Thoracic aorta (tissue), 2 donors: ENCODE results near the gene RAB44. TPM values are rescaled to one million over a fixed set of nuclear protein-coding genes. Genes with fewer than 3 reads are reported as not detected.
A peak's percentile ranks its signal among the peaks of the same experiment; 100 is the strongest.

Experiments used
- ATAC-seq: fragments of 150-250 bp; one replicate; pipeline ENCODE4 v1.8.0; 2017; ENCODE audit warnings: low read depth; ENCODE audit not compliant: insufficient number of reproducible peaks, low FRiP score
- DNase-seq: peaks from one replicate; pipeline ENCODE4 v3.0.0-alpha.2; 2020; ENCODE audit warnings: low spot score
- H3K27ac ChIP-seq, 2 donors: fragments of 200-600 bp; sonication (generic); 1 replicate in 1 of 2; 2 replicates in 1 of 2; pipeline ENCODE4 v1.5.1; 2016; ENCODE audit warnings: mild to moderate bottlenecking in 2 of 2, moderate library complexity in 2 of 2
- H3K27me3 ChIP-seq: fragments of 200-600 bp; sonication (generic); replicated peaks from 2 replicates; pipeline ENCODE4 v1.6.0; 2016; ENCODE audit warnings: mild to moderate bottlenecking; ENCODE audit not compliant: insufficient read depth
- H3K36me3 ChIP-seq: fragments of 200-600 bp; sonication (generic); one replicate; pipeline ENCODE4 v1.5.1; 2016
- H3K4me1 ChIP-seq, 2 donors: fragments of 200-600 bp; sonication (generic); 1 replicate in 1 of 2; 2 replicates in 1 of 2; pipeline versions ENCODE4 v1.5.1 to v1.6.0; 2016; ENCODE audit warnings: low read depth in 2 of 2, mild to moderate bottlenecking in 1 of 2; ENCODE audit not compliant: control insufficient read depth in 1 of 2
- H3K4me3 ChIP-seq: fragments of 200-600 bp; sonication (generic); 2 replicates; pipeline ENCODE4 v1.5.1; 2016; ENCODE audit warnings: mild to moderate bottlenecking
- H3K9me3 ChIP-seq: fragments of 200-600 bp; sonication (generic); 2 replicates; pipeline ENCODE4 v1.5.1; 2016
- CTCF ChIP-seq: fragments of 200-600 bp; sonication (generic); IDR thresholded peaks from one replicate; pipeline ENCODE4 v1.5.1; 2019; ENCODE audit warnings: antibody characterized with exemption
- total RNA-seq, 2 donors: library from RNA; depleted of rRNA; stranded (reverse); fragments of >200 nt; gene quantifications; one replicate each; pipeline versions ENCODE4 v1.1.0 to v1.2.3, GENCODE V29; 2016

The RAB44 gene
- total RNA-seq, 2 donors from 2014 or later: 0.27 TPM; not detected in 1

DNA sequence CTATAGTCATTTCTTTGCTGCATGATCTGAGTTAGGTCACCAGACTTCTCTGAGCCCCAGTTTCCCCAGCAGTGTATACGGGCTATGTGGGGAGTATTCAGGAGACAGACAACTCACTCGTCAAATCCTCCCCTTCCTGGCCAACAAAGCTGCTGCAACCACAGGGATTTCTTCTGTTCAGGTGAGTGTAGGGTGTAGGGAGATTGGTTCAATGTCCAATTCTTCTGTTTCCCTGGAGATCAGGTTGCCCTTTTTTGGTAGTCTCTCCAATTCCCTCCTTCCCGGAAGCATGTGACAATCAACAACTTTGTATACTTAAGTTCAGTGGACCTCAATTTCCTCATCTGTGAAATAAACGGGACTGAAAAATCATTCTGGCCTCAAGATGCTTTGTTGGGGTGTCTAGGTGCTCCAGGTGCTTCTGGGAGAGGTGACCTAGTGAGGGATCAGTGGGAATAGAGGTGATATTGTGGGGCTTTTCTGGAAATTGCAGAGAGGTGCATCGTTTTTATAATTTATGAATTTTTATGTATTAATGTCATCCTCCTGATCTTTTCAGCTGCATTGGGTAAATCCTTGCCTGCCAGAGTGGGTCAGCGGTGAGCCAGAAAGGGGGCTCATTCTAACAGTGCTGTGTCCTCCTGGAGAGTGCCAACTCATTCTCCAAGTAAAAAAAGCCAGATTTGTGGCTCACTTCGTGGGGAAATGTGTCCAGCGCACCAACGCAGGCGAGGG, 19.7 kb upstream of the RAB44 start:
- Histone ChIP-seq H3K4me1 (peaks cover 42 to 50% of the 10 kb centered on the region in 2 donors), H3K36me3 (peaks cover 10% of the 10 kb centered on the region), H3K9me3 (no peaks in the 10 kb centered on the region), H3K4me3 (peak overlapping the region; percentile 94), H3K27me3 (no peaks in the 10 kb centered on the region), H3K27ac (peak overlapping the region; percentile 96 to 99)
- DNase-seq (no peak), ATAC-seq (no peak)
- TF ChIP-seq CTCF: no peak

- H3K27ac ChIP-seq: peak within 1 kb of the TSS; percentile 96 to 99
- peak within 1 kb of the TSS; percentile 94 for H3K4me3 ChIP-seq
- H3K36me3 ChIP-seq: peaks cover 16% of the 10 kb centered on the region
- ATAC-seq (peak; percentile 33), DNase-seq (peak; percentile 76)
- no peak for TF ChIP-seq CTCF
- no peaks in the 10 kb centered on the region for H3K27me3 ChIP-seq
- H3K4me1 ChIP-seq: peaks cover 48 to 56% of the 10 kb centered on the region in 2 donors
- H3K9me3 ChIP-seq: no peaks in the 10 kb centered on the region
These were observed 19.1 kb upstream of the RAB44 start, which contains the start of gene CDKN1A for GRCh38 chr6:36678488-36679042. Gene CDKN1A (plus strand): TSS chr6:36678714. CDS start chr6:36684102, 5,388 bp downstream.

- H3K36me3 ChIP-seq: peaks cover 23% of the 10 kb centered on the region
- H3K4me1 ChIP-seq: peaks cover 46 to 62% of the 10 kb centered on the region in 2 donors
- TF ChIP-seq CTCF: no peak
- peak overlapping the region; percentile 94 for H3K4me3 ChIP-seq
- peak overlapping the region; percentile 96 to 99 for H3K27ac ChIP-seq
- no peaks in the 10 kb centered on the region for H3K9me3 ChIP-seq
- ATAC-seq (peak; percentile 22), DNase-seq (peak; percentile 58)
- H3K27me3 ChIP-seq: no peaks in the 10 kb centered on the region
These were observed 18.4 kb upstream of the RAB44 start for GRCh38 chr6:36679043-36679833.

DNA sequence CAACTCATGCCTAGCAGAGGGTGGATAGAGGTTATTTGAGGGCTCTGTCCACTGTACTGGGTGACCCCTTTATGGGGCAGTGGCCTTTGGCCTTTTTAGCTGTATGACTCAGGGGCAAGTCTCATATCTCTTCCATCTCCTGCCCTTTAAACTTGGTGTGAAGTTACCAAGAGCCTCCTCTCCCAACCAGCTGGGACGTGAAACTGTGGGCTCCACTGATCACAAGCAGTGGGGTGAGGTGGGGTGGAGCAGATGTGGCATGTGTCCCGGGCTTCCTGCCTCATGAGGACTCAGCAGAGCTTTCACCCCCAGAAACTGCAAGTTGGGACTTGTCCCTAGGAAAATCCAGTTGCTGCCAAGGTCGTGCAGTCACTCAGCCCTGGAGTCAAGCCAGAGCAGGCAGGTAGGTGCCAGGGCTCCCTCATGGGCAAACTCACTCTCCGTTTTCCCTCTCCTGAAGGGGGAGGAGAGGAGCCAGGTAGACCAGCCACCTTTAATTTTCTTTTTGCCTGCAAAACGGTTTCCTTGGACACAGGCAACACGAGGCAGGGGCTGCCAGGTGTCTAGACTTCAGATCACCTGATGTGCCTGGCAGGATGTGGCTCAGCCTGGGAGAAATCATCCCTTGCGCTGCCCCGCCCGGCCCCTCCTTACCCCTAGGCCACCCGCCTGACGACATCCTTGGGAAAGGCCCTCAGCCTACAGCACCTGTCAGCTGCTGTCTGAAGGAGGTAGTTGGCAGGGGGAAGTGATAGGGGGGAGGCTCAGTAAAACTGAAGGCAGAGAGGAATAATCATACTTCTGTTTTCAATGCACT, 15.1 kb upstream of the RAB44 start:
- DNase-seq: no peak
- Histone ChIP-seq H3K27me3 (no peaks in the 10 kb centered on the region), H3K36me3 (peaks cover 52% of the 10 kb centered on the region), H3K4me1 (peaks cover 34 to 52% of the 10 kb centered on the region in 2 donors), H3K4me3 (peak overlapping the region; percentile 94), H3K9me3 (no peaks in the 10 kb centered on the region), H3K27ac (peak overlapping the region; percentile 2 to 61)
- no peak for ATAC-seq
- TF ChIP-seq CTCF: no peak
